GM18519 (cell line): ENCODE data around the gene OR6C6.
"Not testable (repeated sequence)": the region's sequence is repeated elsewhere in the genome, so short reads cannot be mapped to it uniquely, and the experiment has no call there.

Experiments
- ATAC-seq: cut with Tn5 transposase; IDR thresholded peaks from one replicate; pipeline ENCODE4 v1.9.1; 2021; ENCODE audit warnings: mild to moderate bottlenecking, moderate library complexity; ENCODE audit not compliant: unreplicated experiment, low FRiP score

Gene OR6C6

GRCh38 chr12:55296469-55296868 lies at the start of gene OR6C6:
Gene OR6C6 (minus strand): TSS chr12:55296569. CDS start chr12:55295232, 1,337 bp downstream.
- no peak for ATAC-seq

- no peak for ATAC-seq
Observed at GRCh38 chr12:55336002-55336401, 39.6 kb upstream of the OR6C6 start.

GRCh38 chr12:55330446-55330845 lies 34.1 kb upstream of the OR6C6 start, which contains the start of gene OR6C3:
Gene OR6C3 (plus strand): TSS chr12:55330746. CDS start chr12:55331701, 955 bp downstream.
- ATAC-seq = no peak

GRCh38 chr12:55325801-55326200 lies 29.4 kb upstream of the OR6C6 start:
- not testable (repeated sequence) for ATAC-seq

- ATAC-seq = no peak
Observed at GRCh38 chr12:55320201-55320600, 23.8 kb upstream of the OR6C6 start.

GRCh38 chr12:55314043-55314442 lies 17.7 kb upstream of the OR6C6 start, which contains the start of gene OR6C1:
Gene OR6C1 (plus strand): TSS chr12:55314343. CDS start chr12:55320600, 6,257 bp downstream.
- no peak for ATAC-seq

- ATAC-seq = no peak
Observed at GRCh38 chr12:55289999-55290398, 6.4 kb downstream of the OR6C6 start.

- ATAC-seq = no peak
Observed at GRCh38 chr12:55280991-55281390, 15.4 kb downstream of the OR6C6 start.

GRCh38 chr12:55258303-55258702 lies 38.1 kb downstream of the OR6C6 start:
- no peak for ATAC-seq

- ATAC-seq = no peak
Observed at GRCh38 chr12:55256831-55257230, 39.5 kb downstream of the OR6C6 start.

GRCh38 chr12:55253281-55253680 lies 43.1 kb downstream of the OR6C6 start:
- no peak for ATAC-seq

GRCh38 chr12:55250944-55251343 lies 45.4 kb downstream of the OR6C6 start:
- ATAC-seq = no peak

GRCh38 chr12:55246159-55246558 lies 50.2 kb downstream of the OR6C6 start:
- ATAC-seq = no peak

- ATAC-seq = no peak
Observed at GRCh38 chr12:55244309-55244708, 52.1 kb downstream of the OR6C6 start, which contains the start of gene OR6C74. Gene OR6C74 (plus strand): TSS chr12:55244609. CDS start chr12:55247288, 2,679 bp downstream.
